Endothelial cell (in vitro differentiated cells): ENCODE measurements around the gene KIRREL2. TPM values are rescaled to one million over a fixed set of nuclear protein-coding genes. Genes with fewer than 3 reads are reported as not detected.

ENCODE experiments used
- DNase-seq: peaks from one replicate; pipeline ENCODE4 v3.0.0; 2021; ENCODE audit warnings: low spot score
- H3K27ac Mint-ChIP-seq: one replicate; pipeline ENCODE4 v1.8.0; 2021; ENCODE audit warnings: mixed read lengths, inconsistent platforms; ENCODE audit not compliant: unreplicated experiment
- H3K27me3 Mint-ChIP-seq: one replicate; pipeline ENCODE4 v1.8.0; 2021; ENCODE audit warnings: mild to moderate bottlenecking, moderate library complexity, mixed read lengths, inconsistent platforms; ENCODE audit not compliant: unreplicated experiment
- H3K36me3 Mint-ChIP-seq: one replicate; pipeline ENCODE4 v1.8.0; 2021; ENCODE audit warnings: mild to moderate bottlenecking, low read depth, mixed read lengths, inconsistent platforms; ENCODE audit not compliant: unreplicated experiment
- H3K4me1 Mint-ChIP-seq: one replicate; pipeline ENCODE4 v1.8.0; 2021; ENCODE audit warnings: mild to moderate bottlenecking, mixed read lengths, inconsistent platforms; ENCODE audit not compliant: unreplicated experiment
- H3K4me3 Mint-ChIP-seq: one replicate; pipeline ENCODE4 v1.8.0; 2021; ENCODE audit warnings: mild to moderate bottlenecking, mixed read lengths, inconsistent platforms; ENCODE audit not compliant: unreplicated experiment
- H3K9me3 Mint-ChIP-seq: one replicate; pipeline ENCODE4 v1.8.0; 2021; ENCODE audit warnings: mixed read lengths, inconsistent platforms; ENCODE audit not compliant: unreplicated experiment
- total RNA-seq: library from RNA; stranded (reverse); fragmentation: NEBNext Ultra II Directional; extraction: Animal tissue kit (Norgen Biotek cat#: 25700); gene quantifications from one replicate; pipeline ENCODE4 v1.2.1, GENCODE V29; 2021; ENCODE audit not compliant: unreplicated experiment
- TF ChIP-seq, protein P1 (sequence below): fragments of 200-600 bp; sonication (generic); IDR thresholded peaks from one replicate; pipeline ENCODE4 v1.5.0; 2021; ENCODE audit warnings: antibody characterized with exemption; ENCODE audit not compliant: unreplicated experiment

KIRREL2 gene
- total RNA-seq, 1 donor from 2014 or later = 1.8 TPM

GRCh38 chr19:35874392-35874930, 17.8 kb downstream of the KIRREL2 start:
- TF ChIP-seq, protein P1, sequence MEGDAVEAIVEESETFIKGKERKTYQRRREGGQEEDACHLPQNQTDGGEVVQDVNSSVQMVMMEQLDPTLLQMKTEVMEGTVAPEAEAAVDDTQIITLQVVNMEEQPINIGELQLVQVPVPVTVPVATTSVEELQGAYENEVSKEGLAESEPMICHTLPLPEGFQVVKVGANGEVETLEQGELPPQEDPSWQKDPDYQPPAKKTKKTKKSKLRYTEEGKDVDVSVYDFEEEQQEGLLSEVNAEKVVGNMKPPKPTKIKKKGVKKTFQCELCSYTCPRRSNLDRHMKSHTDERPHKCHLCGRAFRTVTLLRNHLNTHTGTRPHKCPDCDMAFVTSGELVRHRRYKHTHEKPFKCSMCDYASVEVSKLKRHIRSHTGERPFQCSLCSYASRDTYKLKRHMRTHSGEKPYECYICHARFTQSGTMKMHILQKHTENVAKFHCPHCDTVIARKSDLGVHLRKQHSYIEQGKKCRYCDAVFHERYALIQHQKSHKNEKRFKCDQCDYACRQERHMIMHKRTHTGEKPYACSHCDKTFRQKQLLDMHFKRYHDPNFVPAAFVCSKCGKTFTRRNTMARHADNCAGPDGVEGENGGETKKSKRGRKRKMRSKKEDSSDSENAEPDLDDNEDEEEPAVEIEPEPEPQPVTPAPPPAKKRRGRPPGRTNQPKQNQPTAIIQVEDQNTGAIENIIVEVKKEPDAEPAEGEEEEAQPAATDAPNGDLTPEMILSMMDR = no peak
- Mint-ChIP-seq H3K4me3 (no peak overlapping the region), H3K36me3 (no peaks in the 10 kb centered on the region), H3K9me3 (no peaks in the 10 kb centered on the region), H3K27ac (no peak overlapping the region), H3K27me3 (peaks cover 16% of the 10 kb centered on the region), H3K4me1 (peaks cover 6% of the 10 kb centered on the region)
- DNase-seq = no peak

GRCh38 chr19:35879068-35879467, 22.4 kb downstream of the KIRREL2 start:
- TF ChIP-seq, protein P1 = no peak
- Mint-ChIP-seq H3K27me3 (peaks cover 10% of the 10 kb centered on the region), H3K27ac (no peak overlapping the region), H3K4me3 (no peak overlapping the region), H3K9me3 (no peaks in the 10 kb centered on the region), H3K4me1 (no peaks in the 10 kb centered on the region), H3K36me3 (no peaks in the 10 kb centered on the region)
- no peak for DNase-seq

GRCh38 chr19:35879770-35880317, 23.1 kb downstream of the KIRREL2 start:
- TF ChIP-seq, protein P1 = no peak
- H3K4me3 Mint-ChIP-seq = no peak overlapping the region
- peak; percentile 94 for DNase-seq

GRCh38 chr19:35882114-35882832, 25.6 kb downstream of the KIRREL2 start:
- H3K27ac Mint-ChIP-seq = no peak overlapping the region
- TF ChIP-seq, protein P1 = peak; percentile 59
- H3K4me1 Mint-ChIP-seq = no peaks in the 10 kb centered on the region
- no peak overlapping the region for H3K4me3 Mint-ChIP-seq
- peak; percentile 57 for DNase-seq
- H3K9me3 Mint-ChIP-seq = no peaks in the 10 kb centered on the region
- H3K27me3 Mint-ChIP-seq = peaks cover 8% of the 10 kb centered on the region
- H3K36me3 Mint-ChIP-seq = peaks cover 6% of the 10 kb centered on the region

More at GRCh38 chr19:35879770-35880317, 23.1 kb downstream of the KIRREL2 start:
- no peaks in the 10 kb centered on the region for H3K9me3 Mint-ChIP-seq
- no peaks in the 10 kb centered on the region for H3K4me1 Mint-ChIP-seq
- H3K36me3 Mint-ChIP-seq = no peaks in the 10 kb centered on the region
- no peak overlapping the region for H3K27ac Mint-ChIP-seq
- H3K27me3 Mint-ChIP-seq = peaks cover 9% of the 10 kb centered on the region

- Mint-ChIP-seq H3K4me1 (no peaks in the 10 kb centered on the region), H3K9me3 (no peaks in the 10 kb centered on the region), H3K27me3 (peaks cover 6% of the 10 kb centered on the region), H3K36me3 (peaks cover 15% of the 10 kb centered on the region), H3K4me3 (no peak overlapping the region), H3K27ac (no peak overlapping the region)
- TF ChIP-seq, protein P1 = no peak
- no peak for DNase-seq
Measured at GRCh38 chr19:35883882-35884281, 27.2 kb downstream of the KIRREL2 start.
